AG04449 (cell line): ENCODE measurements around the gene RCAN3.

Experiments used
- CTCF ChIA-PET: fragments of 350-600 bp; formaldehyde crosslinking; extraction: SDS; loops from one replicate; lab custom pipeline; 2021; ENCODE audit warnings: antibody characterized with exemption; lab: Yijun Ruan, JAX
- POLR2A ChIA-PET: fragments of 400-600, 350-600 bp; formaldehyde crosslinking; extraction: SDS; loops from one replicate; lab custom pipeline; 2020; ENCODE audit warnings: antibody characterized with exemption, inconsistent platforms; lab: Yijun Ruan, JAX
- DNase-seq: peaks from one replicate; pipeline ENCODE4 v3.0.0-alpha.2; 2010; ENCODE audit warnings: low read depth, low spot score
- H3K4me3 ChIP-seq: 2 replicates; pipeline ENCODE4 v1.5.1; 2011; ENCODE audit warnings: low read depth, mild to moderate bottlenecking, control low read depth, low read length
- CTCF ChIP-seq: IDR thresholded peaks from one replicate; pipeline ENCODE4 v1.5.1; 2011; ENCODE audit warnings: mild to moderate bottlenecking, moderate library complexity, low read length, control low read depth, inconsistent platforms; ENCODE audit not compliant: insufficient read depth; ENCODE audit errors: missing control alignments

RCAN3 gene

GRCh38 chr1:24567792-24568388 lies 65.3 kb downstream of the RCAN3 start:
- POLR2A ChIA-PET: no interaction called here
- DNase-seq: no peak
- no peak for TF ChIP-seq CTCF
- H3K4me3 ChIP-seq: no peak overlapping the region
- CTCF ChIA-PET: no interaction called here

- no peak for TF ChIP-seq CTCF
- POLR2A ChIA-PET: no interaction called here
- no peak for DNase-seq
- CTCF ChIA-PET: interaction anchor here (0.7 to 1.8 kb wide), 3 partner anchors 15 to 24 kb away, joined by 3 to 6 read pairs (median 5); no protein-coding TSS in a partner anchor
- no peak overlapping the region for H3K4me3 ChIP-seq
Measured at GRCh38 chr1:24568475-24568874, 65.8 kb downstream of the RCAN3 start.

- ChIA-PET CTCF (interaction anchor here (0.7 to 1.8 kb wide), 5 partner anchors 13 to 155 kb away, joined by 3 to 6 read pairs (median 3); partner anchors contain the start of gene NIPAL3), POLR2A (interaction anchor here (0.7 kb wide), 1 partner anchor 268 kb away, joined by 3 read pairs; no protein-coding TSS in a partner anchor)
- DNase-seq: no peak
- TF ChIP-seq CTCF: no peak
- no peak overlapping the region for H3K4me3 ChIP-seq
Measured at GRCh38 chr1:24570265-24571125, 67.9 kb downstream of the RCAN3 start.

GRCh38 chr1:24572301-24572700 lies 69.7 kb downstream of the RCAN3 start:
- ChIA-PET CTCF (interaction anchor here (1.6 kb wide), 1 partner anchor 15 kb away, joined by 5 read pairs; no protein-coding TSS in a partner anchor), POLR2A (no interaction called here)
- TF ChIP-seq CTCF: no peak
- no peak overlapping the region for H3K4me3 ChIP-seq
- DNase-seq: no peak

GRCh38 chr1:24575905-24576587 lies 73.4 kb downstream of the RCAN3 start:
- no peak for TF ChIP-seq CTCF
- ChIA-PET POLR2A (no interaction called here), CTCF (interaction anchor here (1.0 to 4.2 kb wide), 4 partner anchors 9 to 13 kb away, joined by 3 to 25 read pairs (median 9); no protein-coding TSS in a partner anchor)
- DNase-seq: no peak
- H3K4me3 ChIP-seq: no peak overlapping the region

GRCh38 chr1:24578846-24579245 lies 76.2 kb downstream of the RCAN3 start:
- ChIA-PET POLR2A (no interaction called here), CTCF (interaction anchor here (1.7 to 4.2 kb wide), 2 partner anchors 8 to 14 kb away, joined by 7 to 25 read pairs; no protein-coding TSS in a partner anchor)
- no peak overlapping the region for H3K4me3 ChIP-seq
- no peak for TF ChIP-seq CTCF
- no peak for DNase-seq
